ENCODE measurements around the gene RBM17. TPM values are rescaled to one million over a fixed set of nuclear protein-coding genes. Genes with fewer than 3 reads are reported as not detected.

Gene RBM17
- total RNA-seq, 1 experiment from 2014 or later = 124 TPM

DNA sequence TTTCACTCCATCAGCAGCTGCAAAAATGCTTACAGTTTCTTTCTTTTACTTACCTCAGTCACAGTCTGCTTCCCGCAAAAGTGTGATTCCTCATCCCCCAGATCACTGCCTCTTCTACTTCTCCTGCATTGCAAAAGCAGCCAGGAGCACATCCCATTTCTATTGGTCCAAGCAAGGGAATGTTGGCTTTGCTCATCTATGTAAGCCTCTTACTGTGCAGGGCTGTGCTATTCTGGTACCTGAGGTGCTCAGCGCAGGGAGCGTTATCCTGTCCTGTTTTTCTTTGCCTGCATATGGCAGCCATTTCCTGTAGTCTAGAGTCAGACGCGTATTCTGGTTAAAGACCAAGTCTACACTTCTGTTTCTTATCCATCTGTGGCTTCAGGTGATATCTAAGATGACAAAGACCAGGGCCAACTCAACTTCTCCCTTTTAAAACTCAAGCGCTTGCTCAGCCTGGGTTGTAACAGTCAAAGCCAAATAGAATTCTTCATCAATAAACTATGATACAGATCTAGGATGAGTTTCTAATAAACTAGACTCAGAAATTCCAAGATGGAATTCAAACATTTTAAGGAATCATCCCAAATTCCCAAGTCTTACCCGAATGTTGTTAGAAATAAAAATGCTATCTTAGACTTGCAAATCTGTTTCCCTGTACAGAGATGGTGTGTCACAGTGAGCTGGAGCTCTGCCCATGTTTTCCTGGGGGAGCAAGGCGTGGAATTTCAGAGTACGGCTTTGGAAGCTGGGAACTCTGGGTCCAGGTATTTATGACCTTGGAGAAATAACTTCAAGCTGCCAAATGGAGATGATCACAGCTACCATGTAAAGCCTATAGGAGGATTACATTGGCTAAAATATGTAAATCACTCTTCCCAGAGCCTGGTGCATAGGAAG is 6.1 kb upstream of the RBM17 start:
- no peak overlapping the region; a peak in 1 of 7 replicates for H3K27ac Mint-ChIP-seq
- H3K79me2 ChIP-seq (ENCODE audit: insufficient read depth, low read length) = no peaks in the 10 kb centered on the region
- H3K79me1 ChIP-seq (ENCODE audit: insufficient read depth, low read depth, low read length, poor library complexity, severe bottlenecking) = no peaks in the 10 kb centered on the region
- H2BK15ac ChIP-seq (ENCODE audit: low read depth, low read length) = no peak overlapping the region
- H3K9ac ChIP-seq (ENCODE audit: extremely low read depth, insufficient read length, low read length) = no peak overlapping the region
- no peak overlapping the region for H3T11ph ChIP-seq (ENCODE audit: low read length)
- no peak overlapping the region for H2AK5ac ChIP-seq (ENCODE audit: insufficient read length, low read length)
- H3K27me3 Mint-ChIP-seq (ENCODE audit: low read depth) = peaks cover 14% of the 10 kb centered on the region
- no peak overlapping the region for H2AFZ ChIP-seq (ENCODE audit: low read length)
- no peak overlapping the region for H3K27ac ChIP-seq (ENCODE audit: insufficient read length, low read depth, low read length)
- no peak overlapping the region for H2BK20ac ChIP-seq (ENCODE audit: low read depth, low read length, poor library complexity, severe bottlenecking)
- H3K18ac ChIP-seq (ENCODE audit: insufficient read length, low read depth, low read length) = no peak overlapping the region
- no peak overlapping the region for H4K5ac ChIP-seq (ENCODE audit: insufficient read length, low read depth, low read length)
- DNase-seq = no peak
- H2BK5ac ChIP-seq (ENCODE audit: insufficient read length, low read length) = no peak overlapping the region
- H2BK120ac ChIP-seq (ENCODE audit: low read depth, low read length, poor library complexity, severe bottlenecking) = no peak overlapping the region
- H3K4me1 ChIP-seq (ENCODE audit: insufficient read depth, low read length) = peaks cover 6% of the 10 kb centered on the region; the same call in 1 of the 2 replicates
- H3K14ac ChIP-seq (ENCODE audit: insufficient read depth, low read length) = no peak overlapping the region
- TF ChIP-seq, protein P1, sequence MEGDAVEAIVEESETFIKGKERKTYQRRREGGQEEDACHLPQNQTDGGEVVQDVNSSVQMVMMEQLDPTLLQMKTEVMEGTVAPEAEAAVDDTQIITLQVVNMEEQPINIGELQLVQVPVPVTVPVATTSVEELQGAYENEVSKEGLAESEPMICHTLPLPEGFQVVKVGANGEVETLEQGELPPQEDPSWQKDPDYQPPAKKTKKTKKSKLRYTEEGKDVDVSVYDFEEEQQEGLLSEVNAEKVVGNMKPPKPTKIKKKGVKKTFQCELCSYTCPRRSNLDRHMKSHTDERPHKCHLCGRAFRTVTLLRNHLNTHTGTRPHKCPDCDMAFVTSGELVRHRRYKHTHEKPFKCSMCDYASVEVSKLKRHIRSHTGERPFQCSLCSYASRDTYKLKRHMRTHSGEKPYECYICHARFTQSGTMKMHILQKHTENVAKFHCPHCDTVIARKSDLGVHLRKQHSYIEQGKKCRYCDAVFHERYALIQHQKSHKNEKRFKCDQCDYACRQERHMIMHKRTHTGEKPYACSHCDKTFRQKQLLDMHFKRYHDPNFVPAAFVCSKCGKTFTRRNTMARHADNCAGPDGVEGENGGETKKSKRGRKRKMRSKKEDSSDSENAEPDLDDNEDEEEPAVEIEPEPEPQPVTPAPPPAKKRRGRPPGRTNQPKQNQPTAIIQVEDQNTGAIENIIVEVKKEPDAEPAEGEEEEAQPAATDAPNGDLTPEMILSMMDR (conservative IDR thresholded peaks at IDR 0.05) = no peak
- H4K20me1 ChIP-seq (ENCODE audit: control insufficient read depth, insufficient read depth, insufficient read length) = no peaks in the 10 kb centered on the region
- H3K4ac ChIP-seq (ENCODE audit: low read depth, low read length) = no peak overlapping the region
- no peak overlapping the region for H4K91ac ChIP-seq (ENCODE audit: insufficient read length, low read depth, low read length)
- H3K36me3 Mint-ChIP-seq (ENCODE audit: insufficient read depth in 1 of 3, low read depth in 3 of 3) = no peaks in the 10 kb centered on the region; a peak in 1 of 7 replicates
- H3K4me3 Mint-ChIP-seq = no peak overlapping the region
- no peaks in the 10 kb centered on the region for H3K27me3 ChIP-seq (ENCODE audit: insufficient read depth, low read length)
- H3K9me3 ChIP-seq (ENCODE audit: control insufficient read depth, low read depth, low read length) = no peaks in the 10 kb centered on the region
- H3K4me1 Mint-ChIP-seq = peaks cover 18 to 22% of the 10 kb centered on the region in 2 experiments
- H2BK12ac ChIP-seq (ENCODE audit: insufficient read length, low read depth, low read length) = no peak overlapping the region
- no peak overlapping the region for H3K56ac ChIP-seq (ENCODE audit: insufficient read length, low read depth, low read length)
- no peak overlapping the region for H3K23ac ChIP-seq (ENCODE audit: insufficient read length, low read depth, low read length)
- no peak overlapping the region for H4K8ac ChIP-seq (replicated peaks; ENCODE audit: insufficient read length, low read depth, low read length)
- no peak overlapping the region for H3K4me2 ChIP-seq (ENCODE audit: insufficient read depth, insufficient read length, low read length)
- H3K9me3 Mint-ChIP-seq = peaks cover 2 to 5% of the 10 kb centered on the region in 2 experiments; a peak in 4 of 5 replicates
- no peaks in the 10 kb centered on the region for H3K23me2 ChIP-seq (ENCODE audit: insufficient read length, low read depth, low read length, poor library complexity, severe bottlenecking)
- no CpG with 5 or more reads among the region's 9 CpGs for WGBS (ENCODE audit: extremely low coverage, insufficient read length, low lambda C conversion rate)
